Measurements from ENCODE around the gene UMAD1. TPM values are rescaled to one million over a fixed set of nuclear protein-coding genes. Genes with fewer than 3 reads are reported as not detected.
A peak's percentile ranks its signal among the peaks of the same experiment; 100 is the strongest.

Gene UMAD1
- total RNA-seq, 1 donor from 2014 or later = 4.6 TPM

DNA sequence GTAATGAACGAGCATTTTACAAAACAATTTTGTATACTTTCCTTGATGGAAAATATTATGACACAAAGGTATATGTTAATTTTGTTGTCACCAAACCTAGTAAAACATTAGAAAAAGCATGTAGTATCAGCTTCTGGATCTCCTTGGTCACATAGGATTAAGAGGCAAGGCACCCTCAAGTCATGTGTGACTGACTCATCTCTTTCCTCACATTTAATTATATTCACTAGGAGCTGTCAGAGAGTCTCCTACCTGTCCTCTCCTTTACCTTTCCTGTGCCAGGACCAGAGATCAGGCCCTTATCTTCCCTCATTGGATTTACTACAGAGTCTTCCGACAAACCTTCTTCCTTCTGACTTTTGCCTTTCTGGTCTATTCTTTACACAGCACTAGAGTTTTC is 189.1 kb downstream of the UMAD1 start:
- no peak for DNase-seq (ENCODE audit: low read depth, low spot score)

DNA sequence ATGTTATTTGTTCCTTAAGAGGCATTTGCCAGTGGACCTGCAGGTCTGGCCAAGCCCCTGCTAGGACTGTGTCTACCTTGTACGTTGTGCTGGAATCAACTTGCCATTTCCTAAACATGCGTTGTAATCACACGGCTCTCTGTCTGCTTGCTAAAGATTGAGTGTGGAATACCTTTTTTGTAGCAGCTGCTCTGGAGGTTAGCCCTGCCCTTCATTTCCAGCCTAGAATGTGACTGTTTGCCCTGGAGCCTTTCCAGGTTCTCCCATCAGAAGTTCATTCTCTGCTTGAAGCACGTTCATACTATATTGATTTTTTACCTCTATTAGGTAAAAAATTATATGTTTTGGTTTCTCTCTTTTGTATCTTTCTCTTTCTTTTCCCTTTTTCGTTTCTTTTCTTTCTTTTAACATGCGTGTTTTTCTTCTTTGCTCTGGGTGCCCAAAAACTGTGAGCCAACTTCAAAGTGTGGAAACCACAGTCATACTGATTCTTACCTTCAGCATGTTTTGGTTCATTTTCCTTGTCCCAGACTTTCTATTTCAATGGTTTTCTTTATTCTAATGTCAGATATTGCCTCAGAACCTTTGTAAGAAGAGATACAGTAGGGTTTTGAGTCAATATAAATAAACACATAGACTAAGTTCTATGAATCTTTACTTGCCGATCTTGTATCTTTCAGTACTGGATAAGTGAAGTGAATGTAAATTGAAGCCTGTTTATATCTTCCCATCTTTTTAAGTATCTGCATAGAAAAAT is 189.7 kb downstream of the UMAD1 start:
- DNase-seq (ENCODE audit: low read depth, low spot score) = no peak

DNA sequence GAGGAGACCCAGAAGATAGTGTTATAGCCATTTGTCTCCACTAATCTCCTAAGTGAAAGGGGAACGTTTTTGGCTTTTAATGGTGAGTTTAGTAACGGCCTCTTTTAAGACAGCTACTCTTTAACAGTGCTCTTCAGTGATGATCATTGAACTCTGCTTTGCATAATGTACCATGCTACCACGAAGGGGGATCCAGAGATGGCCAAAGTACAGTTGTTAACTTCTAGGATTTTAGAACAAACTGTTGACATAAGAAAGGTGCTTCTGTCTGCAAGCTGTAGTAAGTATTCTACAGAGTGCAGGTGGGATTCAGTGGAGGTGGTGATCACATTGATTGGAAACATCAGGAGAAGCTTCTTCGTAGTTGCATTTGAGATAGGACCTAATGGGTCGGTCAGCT is 192.0 kb downstream of the UMAD1 start:
- DNase-seq (ENCODE audit: low read depth, low spot score) = no peak

DNA sequence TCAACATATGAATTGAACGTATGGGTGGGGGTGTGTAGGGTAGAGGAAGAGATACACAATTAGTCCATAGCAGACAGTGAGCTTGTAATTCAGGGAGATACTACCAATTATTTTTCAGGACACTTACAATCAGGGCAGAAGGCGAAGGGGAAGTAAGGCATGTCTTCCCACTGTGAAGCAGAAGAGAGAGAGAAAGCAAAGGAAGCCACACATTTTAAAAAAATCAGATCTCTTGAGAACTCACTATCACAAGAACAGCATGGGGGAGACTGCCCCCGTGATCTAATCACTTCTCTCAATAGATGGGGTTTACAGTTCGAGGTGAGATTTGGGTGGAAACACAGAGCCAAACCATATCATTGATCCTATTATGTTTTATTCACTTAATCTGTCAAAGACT is 194.2 kb downstream of the UMAD1 start:
- no peak for DNase-seq (ENCODE audit: low read depth, low spot score)

DNA sequence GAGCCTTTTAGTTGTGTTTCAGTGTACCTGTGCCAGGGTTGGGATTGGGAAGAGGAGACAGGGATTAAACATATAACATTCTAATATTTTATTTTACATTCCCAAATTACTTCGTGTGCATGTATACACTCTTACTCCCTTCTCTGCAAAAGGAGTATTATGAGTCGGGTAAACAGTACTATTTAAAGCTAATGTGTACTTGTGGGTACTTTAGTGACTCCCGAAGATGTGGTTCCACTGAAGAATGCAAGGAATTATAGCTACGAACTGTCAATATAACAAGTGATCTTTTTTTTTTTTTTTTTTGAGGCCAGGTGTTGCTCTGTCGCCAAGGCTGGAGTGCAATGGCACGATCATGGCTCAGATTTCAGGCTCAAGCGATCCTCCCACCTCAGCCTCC is 200.5 kb downstream of the UMAD1 start:
- DNase-seq (ENCODE audit: low read depth, low spot score) = no peak

DNA sequence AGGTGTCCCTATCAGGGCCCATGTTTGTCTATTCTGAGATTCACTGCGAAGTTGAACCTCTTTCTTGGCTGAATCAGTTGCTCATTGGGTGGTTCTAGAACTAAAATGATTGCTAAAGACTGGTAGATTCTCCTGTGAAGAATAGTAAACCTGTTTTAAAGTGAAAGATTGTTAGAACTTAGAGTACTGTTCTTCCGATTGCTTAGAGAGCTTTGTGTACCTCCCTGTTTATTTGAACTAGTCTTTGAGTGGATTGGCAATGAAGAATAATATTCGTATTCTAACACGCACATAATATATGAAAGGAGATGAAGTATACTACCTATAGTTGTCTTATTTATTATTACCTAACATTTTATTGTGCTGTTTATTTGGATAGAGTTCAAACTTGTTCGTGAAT is 202.7 kb downstream of the UMAD1 start:
- no peak for DNase-seq (ENCODE audit: low read depth, low spot score)

DNA sequence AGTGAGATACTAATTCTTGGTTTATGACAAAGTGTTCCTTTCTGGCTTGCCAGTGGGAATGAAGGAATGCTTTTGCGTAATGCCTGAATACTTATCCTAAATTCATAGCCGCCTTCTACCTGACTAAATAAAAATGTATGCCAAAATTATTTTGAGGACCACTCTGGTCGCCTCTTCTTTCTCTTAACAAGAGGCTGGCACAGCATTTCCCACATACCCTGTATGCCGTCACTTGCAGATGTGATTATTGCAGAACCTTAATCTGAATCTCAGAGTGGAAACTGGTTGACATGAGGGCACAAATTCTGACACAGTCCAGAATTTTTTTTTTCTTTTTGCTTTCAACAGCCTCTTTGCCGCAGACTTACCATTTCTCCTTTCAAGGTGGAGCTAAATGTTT is 203.4 kb downstream of the UMAD1 start:
- DNase-seq (ENCODE audit: low read depth, low spot score) = no peak

DNA sequence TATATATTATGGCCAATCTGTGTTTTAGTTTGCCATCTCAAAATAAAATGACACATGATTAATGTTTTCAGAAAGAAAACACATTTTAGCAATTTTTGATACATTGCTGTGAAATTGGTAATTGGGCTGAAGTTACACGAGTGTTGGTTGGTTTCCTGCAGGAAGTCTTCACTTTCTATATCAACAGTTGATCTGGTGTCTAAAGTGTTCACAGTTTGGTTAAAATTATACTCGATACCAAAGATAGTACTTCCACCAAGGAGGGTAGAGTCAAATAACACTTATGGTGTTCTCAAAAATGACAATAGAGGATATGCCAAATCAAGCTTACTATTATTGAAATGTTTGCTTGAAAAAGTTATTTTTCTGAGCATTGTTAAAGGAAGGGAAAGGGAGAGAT is 207.7 kb downstream of the UMAD1 start:
- no peak for DNase-seq (ENCODE audit: low read depth, low spot score)

DNA sequence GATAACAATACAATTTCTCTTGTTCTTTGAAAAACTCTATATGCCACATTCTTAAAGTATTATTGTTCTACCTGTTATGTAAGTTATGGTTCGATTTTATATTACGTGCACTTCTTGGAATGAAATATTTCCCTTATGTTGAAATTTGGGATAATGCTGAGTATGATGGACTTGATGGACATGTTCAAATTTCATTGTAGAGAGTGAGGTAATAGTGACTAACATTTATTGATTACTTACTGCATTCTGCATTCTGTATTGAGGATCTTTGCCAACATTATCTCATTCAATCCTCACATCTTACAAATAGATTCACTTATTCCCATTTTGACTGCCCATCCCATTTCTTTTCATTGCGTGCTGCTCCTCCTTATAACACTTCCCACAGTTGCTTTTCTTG is 208.3 kb downstream of the UMAD1 start:
- DNase-seq (ENCODE audit: low read depth, low spot score) = no peak

DNA sequence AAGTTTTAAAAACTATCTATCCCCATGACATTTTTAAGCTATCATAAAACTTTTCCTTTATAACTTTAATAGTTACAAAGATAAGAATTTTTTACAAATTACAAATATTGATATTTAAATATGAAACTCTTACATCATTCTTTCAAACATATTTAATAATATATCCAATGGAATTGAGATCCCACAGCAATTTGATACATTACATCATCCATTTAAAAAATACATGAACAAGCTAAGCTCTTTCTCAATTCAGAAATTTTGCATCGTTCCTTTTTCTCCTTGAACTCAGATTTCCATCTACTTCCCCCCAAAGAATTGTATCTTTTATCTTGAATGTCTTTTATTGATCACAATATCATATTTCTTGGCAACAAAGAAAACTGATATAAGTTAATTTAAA is 209.6 kb downstream of the UMAD1 start:
- no peak for DNase-seq (ENCODE audit: low read depth, low spot score)

DNA sequence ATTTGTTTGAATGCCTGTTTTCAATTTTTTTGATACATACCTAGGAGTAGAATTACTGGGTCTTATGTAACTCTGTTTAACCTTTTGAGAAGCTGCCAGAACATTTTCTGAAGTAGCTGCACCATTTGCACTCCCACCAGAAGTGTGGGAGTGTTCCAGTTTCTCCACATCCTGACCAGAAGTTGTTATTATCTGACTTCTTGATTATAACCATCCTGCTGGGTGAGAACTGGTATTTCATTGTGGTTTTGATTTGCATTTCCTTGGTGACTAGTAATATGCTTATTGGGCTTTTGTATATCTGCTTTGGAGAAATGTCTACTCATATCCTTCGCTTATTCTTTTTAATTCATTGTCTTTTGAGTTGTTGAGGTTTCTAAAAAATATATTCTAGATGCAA is 210.8 kb downstream of the UMAD1 start:
- DNase-seq (ENCODE audit: low read depth, low spot score) = no peak

DNA sequence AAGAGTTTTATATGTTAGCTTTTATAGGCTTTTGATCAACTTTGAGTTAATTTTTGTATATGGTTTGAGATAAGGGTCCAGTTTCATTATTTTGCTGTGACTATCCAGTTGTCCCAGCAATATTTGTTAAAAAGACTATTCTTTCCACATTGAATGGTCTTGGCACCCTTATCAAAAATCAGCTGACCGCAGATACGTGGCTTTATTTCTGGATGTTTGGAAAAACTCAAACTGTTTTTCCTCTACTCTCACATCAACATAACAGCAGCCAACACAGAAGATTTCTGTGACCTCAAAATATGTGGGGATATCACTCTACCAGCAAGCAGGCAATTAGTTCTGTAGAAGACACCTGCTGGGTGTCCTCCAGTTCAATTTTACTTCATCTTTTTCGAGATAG is 211.4 kb downstream of the UMAD1 start:
- DNase-seq (ENCODE audit: low read depth, low spot score) = no peak

DNA sequence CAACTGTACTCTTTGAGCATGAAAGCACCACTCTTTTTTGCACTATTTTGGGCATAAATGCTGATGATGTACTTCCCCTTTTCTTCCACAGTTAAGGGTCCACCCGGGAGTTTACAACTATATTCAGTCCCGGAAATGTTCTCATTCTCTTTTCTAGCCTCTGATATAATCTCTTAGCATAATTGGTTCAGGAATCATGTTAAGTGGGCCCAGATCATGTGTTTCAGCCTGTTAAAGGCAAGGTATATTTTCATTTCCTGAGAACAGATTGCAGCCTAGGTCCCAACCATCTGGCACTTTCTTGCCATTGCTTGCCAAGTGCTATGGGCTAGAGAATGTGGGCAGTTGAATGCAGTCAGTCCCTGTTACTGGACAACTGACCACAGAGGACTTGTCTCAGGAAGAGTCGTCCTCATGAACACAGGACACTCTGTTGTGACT is 216.6 kb downstream of the UMAD1 start:
- DNase-seq (ENCODE audit: low read depth, low spot score) = no peak

DNA sequence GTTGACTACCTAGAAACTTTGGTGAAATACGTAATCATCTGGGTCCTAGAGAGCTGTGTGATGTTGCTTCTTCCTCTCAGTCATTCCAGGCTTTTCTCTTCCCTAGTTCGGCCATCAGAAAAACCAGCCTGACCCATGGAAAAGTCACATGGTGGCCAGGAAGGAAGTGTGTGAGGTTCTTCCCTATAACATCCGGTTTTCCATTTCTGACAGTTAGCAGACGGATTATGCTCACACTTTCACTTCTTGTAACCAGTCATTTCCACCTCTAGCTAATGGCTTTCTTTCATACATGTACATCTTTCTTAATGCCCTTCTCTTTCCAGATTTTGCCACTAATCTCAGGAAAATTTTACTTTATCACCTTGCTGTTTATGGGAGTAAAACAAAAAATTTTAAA is 218.0 kb downstream of the UMAD1 start:
- DNase-seq (ENCODE audit: low read depth, low spot score) = peak; percentile 3

DNA sequence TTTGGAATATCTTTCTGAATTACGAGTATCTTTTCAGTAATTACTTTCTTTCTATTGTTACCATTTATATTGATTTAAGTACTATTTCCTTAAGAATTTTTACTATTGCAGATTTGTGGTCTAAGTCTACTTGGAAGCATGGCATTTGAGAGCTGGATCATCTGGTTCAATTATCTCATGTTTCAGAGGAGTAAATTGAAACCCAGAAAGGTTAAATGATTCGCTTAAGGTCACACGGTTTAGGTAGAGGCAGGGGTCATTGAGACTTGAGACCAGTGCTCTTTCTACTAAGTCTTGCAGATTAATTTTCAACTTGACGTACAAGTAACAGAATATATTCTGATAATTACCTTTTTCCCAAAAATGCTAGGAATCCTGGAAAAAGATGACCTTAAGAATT is 218.9 kb downstream of the UMAD1 start:
- no peak for DNase-seq (ENCODE audit: low read depth, low spot score)

DNA sequence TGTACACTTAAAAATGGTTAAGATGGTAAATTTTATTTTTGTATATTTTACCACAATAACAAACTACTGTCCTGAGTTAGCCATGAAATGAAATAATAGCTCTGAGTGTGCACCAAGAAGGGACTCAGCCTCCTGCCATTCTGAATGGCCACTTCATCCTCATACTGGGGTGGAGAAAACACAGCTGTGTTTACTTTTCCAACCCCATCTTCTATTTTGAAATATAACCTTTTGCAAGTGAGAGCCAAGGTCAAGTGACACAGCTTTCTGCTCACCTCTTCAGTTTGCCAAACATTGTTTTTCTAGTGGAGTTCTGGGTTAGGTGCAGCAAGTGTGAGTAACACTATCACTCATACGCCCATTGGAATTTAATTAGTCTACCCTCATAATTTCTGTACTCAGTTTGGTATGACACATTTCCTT is 220.7 kb downstream of the UMAD1 start:
- DNase-seq (ENCODE audit: low read depth, low spot score) = peak; percentile 67

DNA sequence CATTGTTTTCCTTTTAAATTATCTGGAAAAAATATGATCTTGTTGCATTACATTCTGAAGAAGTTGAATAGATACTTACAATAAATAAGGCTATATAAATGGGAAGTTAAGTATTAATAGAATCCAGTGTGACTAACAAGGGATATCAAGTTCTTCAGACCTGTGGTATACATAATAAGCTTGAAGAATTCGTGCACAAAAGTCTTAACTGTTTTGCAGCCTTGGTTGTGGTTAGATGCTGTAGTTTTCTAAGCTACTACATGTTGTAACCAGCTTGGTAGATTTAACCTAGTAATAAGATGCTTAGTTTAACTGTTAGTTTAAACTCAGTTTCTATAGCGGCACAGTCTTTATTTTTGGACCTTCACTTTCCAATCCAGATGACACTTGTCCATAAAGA is 221.8 kb downstream of the UMAD1 start:
- DNase-seq (ENCODE audit: low read depth, low spot score) = no peak

DNA sequence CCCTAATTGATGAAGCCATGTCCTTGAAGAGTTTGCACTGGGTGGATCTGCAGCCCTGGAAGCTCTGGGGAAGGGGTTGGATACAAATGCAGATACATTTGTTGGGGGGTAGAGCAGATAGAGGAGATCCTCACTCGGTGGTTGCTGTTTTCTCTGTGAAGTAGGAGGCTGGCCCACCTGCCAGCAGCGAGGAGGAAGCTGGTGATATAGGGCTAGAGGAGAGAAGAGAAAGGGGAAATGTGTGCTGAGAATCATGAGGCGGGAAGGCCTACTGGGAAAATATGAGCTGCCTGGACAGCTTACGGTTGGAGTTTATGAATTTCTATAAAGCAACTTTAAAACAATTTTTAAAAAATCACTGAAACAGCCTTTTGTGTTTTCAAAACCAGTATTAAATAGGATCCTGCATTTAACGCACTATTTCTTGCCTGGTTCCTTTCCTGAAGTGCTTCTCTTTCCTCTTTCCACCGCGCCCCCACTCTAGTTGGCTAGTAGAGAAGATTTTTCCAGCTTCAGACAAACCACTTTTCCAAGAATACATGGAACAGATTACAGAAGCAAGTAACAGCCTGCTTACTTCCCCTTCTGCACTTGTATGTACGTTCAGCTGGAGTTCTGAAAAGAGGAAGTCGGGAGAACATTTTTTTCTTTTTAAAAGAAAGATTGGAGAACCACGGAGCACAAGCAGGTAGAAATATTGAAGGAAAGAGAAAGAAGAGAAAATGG is 227.5 kb downstream of the UMAD1 start:
- DNase-seq (ENCODE audit: low read depth, low spot score) = no peak

DNA sequence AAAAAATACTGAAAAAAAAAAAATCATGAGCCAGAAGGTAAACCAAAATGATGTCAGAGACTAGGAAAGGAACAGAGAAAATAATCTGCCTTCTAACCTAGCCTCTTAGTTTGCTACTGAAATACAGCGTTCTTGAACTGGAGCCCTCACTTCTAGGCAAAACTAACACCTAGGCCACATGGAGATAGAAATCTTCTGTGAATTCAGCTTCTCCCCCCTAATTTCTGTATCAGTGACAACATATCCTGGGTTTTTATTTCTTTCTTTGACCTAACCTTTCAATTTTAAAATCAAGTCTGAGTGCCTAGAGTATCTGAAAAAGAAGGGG is 228.0 kb downstream of the UMAD1 start:
- DNase-seq (ENCODE audit: low read depth, low spot score) = no peak

DNA sequence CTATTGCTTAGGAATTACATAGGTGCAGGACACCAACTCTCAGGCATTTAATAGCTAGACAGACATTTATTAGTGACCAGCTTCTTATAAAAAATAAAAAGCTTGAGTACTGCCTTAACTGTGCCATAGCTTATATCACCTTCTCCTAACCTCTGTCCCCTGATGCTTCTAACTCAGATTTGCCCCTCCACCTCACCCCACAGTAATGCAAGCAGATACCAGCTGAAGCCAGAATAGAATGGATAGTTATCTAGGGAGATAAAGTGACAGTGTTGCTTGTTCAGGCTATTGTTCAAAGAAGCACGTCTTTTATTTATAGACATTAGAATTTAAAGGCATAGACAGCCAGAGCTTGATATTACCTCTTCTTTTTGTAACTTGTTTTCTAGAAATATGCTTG is 228.5 kb downstream of the UMAD1 start:
- no peak for DNase-seq (ENCODE audit: low read depth, low spot score)

DNA sequence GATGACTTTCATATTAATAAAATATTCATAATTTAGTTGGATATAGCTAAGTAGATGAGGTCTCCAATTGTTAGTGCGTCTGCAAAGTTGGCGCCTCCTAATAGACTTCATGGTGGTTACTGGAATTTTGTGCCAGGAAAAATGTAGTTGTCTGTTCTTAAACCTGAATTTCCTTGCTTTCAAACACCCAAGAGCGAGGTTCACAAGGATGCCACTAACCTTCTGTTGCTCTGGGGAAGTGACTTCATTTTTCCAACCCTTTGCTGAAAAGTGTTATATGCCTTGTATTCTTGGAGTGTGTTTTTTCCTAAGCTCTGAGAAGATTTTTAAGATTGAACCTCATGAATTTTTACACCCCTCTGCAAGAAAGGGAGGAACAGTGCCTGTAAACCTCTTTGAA is 229.1 kb downstream of the UMAD1 start:
- no peak for DNase-seq (ENCODE audit: low read depth, low spot score)

DNA sequence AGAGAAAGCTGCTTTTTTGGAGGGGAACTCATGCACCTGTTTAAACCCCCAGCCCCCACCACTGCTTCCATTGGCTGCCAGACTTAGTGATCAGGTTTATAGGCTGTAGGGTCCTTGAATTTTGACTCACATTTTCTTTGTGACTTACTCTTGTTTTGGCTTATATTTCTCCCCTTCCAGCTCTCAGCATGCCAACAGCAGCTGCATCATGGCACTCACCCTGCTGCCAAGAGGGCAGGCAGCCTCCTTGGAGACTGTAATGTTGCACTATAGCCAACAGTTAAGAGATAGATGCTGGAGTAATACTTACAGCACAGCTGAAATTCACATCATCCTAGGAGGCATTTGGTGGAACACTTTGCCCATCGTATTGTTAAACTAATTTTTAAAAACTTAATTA is 230.0 kb downstream of the UMAD1 start:
- no peak for DNase-seq (ENCODE audit: low read depth, low spot score)

DNA sequence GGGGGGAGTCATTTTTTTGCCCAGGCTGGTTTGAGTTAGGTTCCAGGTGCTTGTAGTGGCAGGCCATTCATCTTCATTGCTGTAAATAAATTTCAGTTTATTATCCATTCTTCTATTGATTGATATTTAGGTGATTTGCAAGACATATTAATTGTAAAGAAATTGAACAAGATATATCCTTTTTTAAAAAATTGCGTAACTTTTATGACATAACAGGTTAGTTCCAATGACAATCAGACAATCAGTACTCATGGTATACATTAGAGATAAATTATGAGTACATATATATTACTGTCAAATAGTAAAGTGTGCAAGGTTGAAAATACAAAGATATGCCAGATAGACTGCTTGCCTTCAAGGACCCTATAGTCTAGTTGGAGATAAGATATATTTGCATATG is 235.9 kb downstream of the UMAD1 start:
- DNase-seq (ENCODE audit: low read depth, low spot score) = no peak

Data from pulmonary artery endothelial cell (primary cell).